Right lobe of liver (tissue), 4 donors: Measurements from ENCODE around the gene ABHD11.

Experiments
- POLR2A ChIP-seq: fragments of 450-650 bp; IDR thresholded peaks from one replicate; pipeline ENCODE4 v1.6.1; 2017; ENCODE audit warnings: antibody characterized with exemption, mild to moderate bottlenecking
- TF ChIP-seq, protein P1 (sequence below), 4 donors: fragments of 200-600 bp in 3 of 4; fragments of 450-650 bp in 1 of 4; IDR thresholded peaks; one replicate each; pipeline versions ENCODE4 v1.5.1 to v1.8.0; 2016 to 2022; ENCODE audit warnings: antibody characterized with exemption in 4 of 4, mild to moderate bottlenecking in 2 of 4
- donor health status: DM: no; HTN: no; CAD: no.
- donor health status: DM: no; HTN: no; CAD: no.
- donor health status: DM: no; HTN: yes; CAD: no.

DNA sequence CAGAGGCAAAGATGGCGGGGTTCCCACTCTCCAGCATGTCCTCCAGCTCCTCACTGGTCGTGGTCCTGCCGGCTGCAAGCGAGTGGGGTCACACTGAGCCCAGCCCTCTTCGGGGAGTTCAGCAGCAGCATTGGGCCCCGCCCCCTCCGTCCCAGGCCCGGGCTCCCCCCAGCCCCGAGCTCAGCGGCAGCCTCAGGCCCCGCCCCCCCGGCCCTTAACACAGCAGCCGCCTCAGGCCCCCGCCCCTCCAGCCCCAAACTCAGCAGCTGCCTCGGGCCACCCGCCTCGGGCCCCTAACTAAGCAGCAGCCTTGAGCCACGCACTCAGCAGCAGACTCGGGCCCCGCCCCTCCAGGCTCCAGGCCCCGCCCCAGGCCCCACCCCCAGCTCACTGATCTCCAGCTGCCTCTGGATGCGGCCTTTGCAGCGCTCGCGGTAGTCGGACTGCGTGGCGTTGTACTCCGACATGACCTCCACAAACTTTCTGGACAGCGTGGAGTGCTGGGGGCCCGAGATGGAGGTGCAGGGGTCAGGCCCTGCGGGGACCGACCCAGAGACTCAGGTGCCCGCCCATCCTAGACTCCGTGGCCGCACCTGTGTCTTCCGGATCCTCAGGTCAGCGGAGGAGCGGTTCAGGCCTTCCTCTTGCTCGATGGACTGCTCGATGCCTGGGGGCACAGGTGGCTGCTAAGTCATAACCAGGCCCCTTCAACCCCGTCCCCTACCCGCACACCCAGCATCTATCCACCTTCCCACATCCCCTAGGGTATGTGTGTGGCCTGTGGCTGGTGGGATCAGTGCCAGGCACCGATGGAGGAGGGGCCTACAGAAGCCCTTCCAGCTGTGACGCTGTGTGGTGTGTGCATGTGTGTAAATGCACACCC, 34.6 kb downstream of the ABHD11 start:
- TF ChIP-seq, protein P1, sequence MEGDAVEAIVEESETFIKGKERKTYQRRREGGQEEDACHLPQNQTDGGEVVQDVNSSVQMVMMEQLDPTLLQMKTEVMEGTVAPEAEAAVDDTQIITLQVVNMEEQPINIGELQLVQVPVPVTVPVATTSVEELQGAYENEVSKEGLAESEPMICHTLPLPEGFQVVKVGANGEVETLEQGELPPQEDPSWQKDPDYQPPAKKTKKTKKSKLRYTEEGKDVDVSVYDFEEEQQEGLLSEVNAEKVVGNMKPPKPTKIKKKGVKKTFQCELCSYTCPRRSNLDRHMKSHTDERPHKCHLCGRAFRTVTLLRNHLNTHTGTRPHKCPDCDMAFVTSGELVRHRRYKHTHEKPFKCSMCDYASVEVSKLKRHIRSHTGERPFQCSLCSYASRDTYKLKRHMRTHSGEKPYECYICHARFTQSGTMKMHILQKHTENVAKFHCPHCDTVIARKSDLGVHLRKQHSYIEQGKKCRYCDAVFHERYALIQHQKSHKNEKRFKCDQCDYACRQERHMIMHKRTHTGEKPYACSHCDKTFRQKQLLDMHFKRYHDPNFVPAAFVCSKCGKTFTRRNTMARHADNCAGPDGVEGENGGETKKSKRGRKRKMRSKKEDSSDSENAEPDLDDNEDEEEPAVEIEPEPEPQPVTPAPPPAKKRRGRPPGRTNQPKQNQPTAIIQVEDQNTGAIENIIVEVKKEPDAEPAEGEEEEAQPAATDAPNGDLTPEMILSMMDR (IDR thresholded peaks at IDR 0.05), result no peak
- no peak for TF ChIP-seq POLR2A
